Upper lobe of right lung (tissue), 1 donor: ENCODE measurements around the gene MAPKAP1. TPM values are rescaled to one million over a fixed set of nuclear protein-coding genes. Genes with fewer than 3 reads are reported as not detected.

ENCODE experiments used
- ATAC-seq: fragments of 200-7000 bp; cut with Tn5 transposase; one replicate; pipeline ENCODE4 v1.9.1; 2020; ENCODE audit warnings: mild to moderate bottlenecking, moderate library complexity
- DNase-seq: peaks from one replicate; pipeline ENCODE4 v3.0.0-alpha.2; 2020
- H3K27ac ChIP-seq: fragments of 200-600 bp; one replicate; pipeline ENCODE4 v1.8.0; 2022
- H3K27me3 ChIP-seq: fragments of 200-600 bp; one replicate; pipeline ENCODE4 v1.8.0; 2022; ENCODE audit warnings: mild to moderate bottlenecking
- H3K36me3 ChIP-seq: fragments of 200-600 bp; one replicate; pipeline ENCODE4 v1.8.0; 2022
- H3K4me1 ChIP-seq: fragments of 200-600 bp; one replicate; pipeline ENCODE4 v1.8.0; 2022
- H3K4me3 ChIP-seq: fragments of 200-600 bp; one replicate; pipeline ENCODE4 v1.8.0; 2022; ENCODE audit warnings: mild to moderate bottlenecking
- H3K9me3 ChIP-seq: fragments of 200-600 bp; one replicate; pipeline ENCODE4 v1.8.0; 2022
- intact Hi-C: fragments of 100-400 bp; cut with DNase I; formaldehyde crosslinking; loops from one replicate; pipeline ENCODE4 v1.11.0; 2022
- total RNA-seq: library from RNA; stranded (reverse); fragmentation: NEBNext Ultra II Directional; extraction: Animal tissue kit (Norgen Biotek cat#: 25700); gene quantifications from one replicate; pipeline ENCODE4 v1.2.1, GENCODE V29; 2021
- TF ChIP-seq, protein P1 (sequence below): fragments of 200-600 bp; IDR thresholded peaks from one replicate; pipeline ENCODE4 v1.8.0; 2022; ENCODE audit warnings: antibody characterized with exemption
- donor health status: DM: no; HTN: yes; CAD: no; lungs with severe emphysema.

The MAPKAP1 gene
- total RNA-seq, 1 donor from 2014 or later, result 76.8 TPM

DNA sequence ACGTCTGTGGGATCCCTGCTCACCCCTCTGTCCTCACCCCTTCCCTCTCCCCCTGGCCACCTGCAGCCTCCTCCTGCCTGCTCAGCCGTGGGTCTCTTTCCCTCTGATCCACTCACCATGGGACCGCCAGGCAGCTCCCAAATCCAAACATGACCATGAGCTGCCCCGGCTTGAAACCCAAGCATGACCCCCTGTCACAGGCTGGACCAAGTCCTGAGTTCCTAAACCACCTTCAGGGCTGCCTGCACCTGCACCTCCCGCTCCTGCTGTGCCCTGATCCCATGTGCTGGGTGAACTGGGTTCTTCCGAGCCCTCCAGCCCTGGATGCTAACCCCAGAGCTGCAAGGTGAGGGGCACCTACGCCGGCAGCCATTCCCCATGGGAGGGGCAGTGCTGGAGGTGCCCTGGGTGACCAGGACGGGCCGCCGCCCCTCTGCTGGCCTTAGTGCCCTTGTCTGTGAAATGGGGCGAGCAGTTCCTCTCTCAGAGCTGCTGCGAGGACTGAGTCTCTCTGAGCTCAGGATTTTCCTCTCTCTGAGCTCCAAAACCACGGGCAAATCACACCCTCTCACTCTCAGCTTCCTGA, 295.7 kb downstream of the MAPKAP1 start:
- peaks cover 4% of the 10 kb centered on the region for H3K4me1 ChIP-seq
- H3K4me3 ChIP-seq, result no peak overlapping the region
- intact Hi-C loops, result no loop called here
- TF ChIP-seq, protein P1, sequence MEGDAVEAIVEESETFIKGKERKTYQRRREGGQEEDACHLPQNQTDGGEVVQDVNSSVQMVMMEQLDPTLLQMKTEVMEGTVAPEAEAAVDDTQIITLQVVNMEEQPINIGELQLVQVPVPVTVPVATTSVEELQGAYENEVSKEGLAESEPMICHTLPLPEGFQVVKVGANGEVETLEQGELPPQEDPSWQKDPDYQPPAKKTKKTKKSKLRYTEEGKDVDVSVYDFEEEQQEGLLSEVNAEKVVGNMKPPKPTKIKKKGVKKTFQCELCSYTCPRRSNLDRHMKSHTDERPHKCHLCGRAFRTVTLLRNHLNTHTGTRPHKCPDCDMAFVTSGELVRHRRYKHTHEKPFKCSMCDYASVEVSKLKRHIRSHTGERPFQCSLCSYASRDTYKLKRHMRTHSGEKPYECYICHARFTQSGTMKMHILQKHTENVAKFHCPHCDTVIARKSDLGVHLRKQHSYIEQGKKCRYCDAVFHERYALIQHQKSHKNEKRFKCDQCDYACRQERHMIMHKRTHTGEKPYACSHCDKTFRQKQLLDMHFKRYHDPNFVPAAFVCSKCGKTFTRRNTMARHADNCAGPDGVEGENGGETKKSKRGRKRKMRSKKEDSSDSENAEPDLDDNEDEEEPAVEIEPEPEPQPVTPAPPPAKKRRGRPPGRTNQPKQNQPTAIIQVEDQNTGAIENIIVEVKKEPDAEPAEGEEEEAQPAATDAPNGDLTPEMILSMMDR, result no peak
- no peaks in the 10 kb centered on the region for H3K36me3 ChIP-seq
- no peak overlapping the region for H3K27ac ChIP-seq
- ATAC-seq (no peak), DNase-seq (no peak)
- no peaks in the 10 kb centered on the region for H3K27me3 ChIP-seq
- H3K9me3 ChIP-seq, result no peaks in the 10 kb centered on the region

DNA sequence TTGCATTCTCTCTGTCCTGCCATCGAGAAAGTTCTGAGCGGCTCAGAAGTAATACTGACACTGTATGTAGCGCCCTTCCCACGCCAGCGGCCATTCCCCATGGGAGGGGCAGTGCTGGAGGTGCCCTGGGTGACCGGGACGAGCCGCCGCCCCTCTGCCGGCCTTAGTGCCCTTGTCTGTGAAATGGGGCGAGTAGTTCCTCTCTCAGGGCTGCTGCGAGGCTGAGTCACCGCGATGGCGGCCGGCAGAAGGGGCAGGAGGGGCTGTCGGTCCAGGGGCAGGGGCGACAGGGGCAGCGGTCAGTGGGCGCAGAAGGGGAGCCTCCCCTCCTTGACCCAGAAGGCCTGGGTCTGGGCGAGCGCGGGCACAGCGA, 296.5 kb downstream of the MAPKAP1 start:
- Histone ChIP-seq H3K36me3 (no peaks in the 10 kb centered on the region), H3K9me3 (no peaks in the 10 kb centered on the region), H3K27ac (no peak overlapping the region), H3K4me1 (peaks cover 4% of the 10 kb centered on the region), H3K27me3 (no peaks in the 10 kb centered on the region), H3K4me3 (no peak overlapping the region)
- TF ChIP-seq, protein P1, result no peak
- DNase-seq, result no peak
- no peak for ATAC-seq
- intact Hi-C loops, result no loop called here

DNA sequence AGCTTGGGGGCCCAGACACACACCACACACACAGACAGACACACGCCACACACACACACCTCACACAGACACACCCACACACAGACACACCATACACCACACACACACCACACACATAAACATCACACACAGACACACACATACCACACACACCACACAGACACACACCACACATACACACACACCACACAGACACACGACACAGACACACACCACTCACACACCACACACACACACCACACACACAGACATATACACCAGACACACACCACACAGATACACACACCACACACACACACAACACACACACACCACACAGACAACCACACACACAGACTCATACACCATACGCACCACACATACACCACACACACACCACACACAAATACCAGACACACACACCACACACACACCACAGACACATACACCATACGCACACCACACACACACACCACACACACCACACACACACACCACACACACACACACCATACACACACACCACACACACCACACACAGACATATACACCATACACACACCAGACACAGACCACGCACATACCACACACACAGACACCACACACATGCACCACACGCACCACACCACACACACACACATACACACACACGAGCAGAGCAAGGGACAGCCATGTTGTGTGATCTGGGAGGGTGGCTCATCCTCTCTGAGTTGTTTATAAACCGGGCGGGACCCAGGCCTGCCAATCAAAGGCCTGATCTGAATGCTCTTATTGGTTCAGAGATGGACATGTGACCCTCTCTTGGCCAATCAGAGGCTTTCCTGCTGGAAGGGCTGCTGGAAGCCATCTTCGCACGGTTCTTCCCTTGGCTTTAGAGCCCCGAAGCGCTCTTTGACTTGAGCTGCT, 297.1 kb downstream of the MAPKAP1 start:
- DNase-seq (no peak), ATAC-seq (no peak)
- no peak overlapping the region for H3K4me3 ChIP-seq
- no peaks in the 10 kb centered on the region for H3K9me3 ChIP-seq
- no peak overlapping the region for H3K27ac ChIP-seq
- no peaks in the 10 kb centered on the region for H3K36me3 ChIP-seq
- TF ChIP-seq, protein P1, result no peak
- peaks cover 4% of the 10 kb centered on the region for H3K4me1 ChIP-seq
- intact Hi-C loops, result loop anchor here (10.0 kb wide), 2 partner anchors 225 to 825 kb away; no protein-coding TSS in a partner anchor
- H3K27me3 ChIP-seq, result no peaks in the 10 kb centered on the region

DNA sequence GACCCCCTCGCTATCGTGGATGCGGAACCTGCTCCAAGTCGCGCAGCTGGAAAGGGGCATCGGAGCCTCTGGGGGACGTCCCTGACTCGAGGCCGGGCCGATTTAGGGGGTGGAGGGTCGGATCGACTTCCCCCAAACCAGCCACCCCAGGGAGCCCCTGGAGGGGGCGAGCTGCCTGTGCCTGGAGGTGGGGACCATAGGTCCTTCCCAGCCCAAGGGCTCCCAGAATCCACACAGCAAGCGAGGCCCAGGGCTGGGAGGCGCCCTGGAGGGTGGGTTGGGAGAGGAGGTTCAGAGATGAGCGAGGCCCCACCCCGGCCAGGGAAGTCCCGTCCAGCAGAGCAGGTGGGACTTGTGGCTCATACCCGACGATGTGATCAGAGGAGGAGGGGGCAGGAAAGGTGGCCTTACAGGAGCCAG, 297.8 kb downstream of the MAPKAP1 start:
- no peaks in the 10 kb centered on the region for H3K9me3 ChIP-seq
- H3K27me3 ChIP-seq, result no peaks in the 10 kb centered on the region
- H3K36me3 ChIP-seq, result no peaks in the 10 kb centered on the region
- peaks cover 4% of the 10 kb centered on the region for H3K4me1 ChIP-seq
- H3K4me3 ChIP-seq, result no peak overlapping the region
- ATAC-seq (no peak), DNase-seq (no peak)
- intact Hi-C loops, result loop anchor here (10.0 kb wide), 2 partner anchors 226 to 826 kb away; no protein-coding TSS in a partner anchor
- TF ChIP-seq, protein P1, result no peak
- no peak overlapping the region for H3K27ac ChIP-seq

DNA sequence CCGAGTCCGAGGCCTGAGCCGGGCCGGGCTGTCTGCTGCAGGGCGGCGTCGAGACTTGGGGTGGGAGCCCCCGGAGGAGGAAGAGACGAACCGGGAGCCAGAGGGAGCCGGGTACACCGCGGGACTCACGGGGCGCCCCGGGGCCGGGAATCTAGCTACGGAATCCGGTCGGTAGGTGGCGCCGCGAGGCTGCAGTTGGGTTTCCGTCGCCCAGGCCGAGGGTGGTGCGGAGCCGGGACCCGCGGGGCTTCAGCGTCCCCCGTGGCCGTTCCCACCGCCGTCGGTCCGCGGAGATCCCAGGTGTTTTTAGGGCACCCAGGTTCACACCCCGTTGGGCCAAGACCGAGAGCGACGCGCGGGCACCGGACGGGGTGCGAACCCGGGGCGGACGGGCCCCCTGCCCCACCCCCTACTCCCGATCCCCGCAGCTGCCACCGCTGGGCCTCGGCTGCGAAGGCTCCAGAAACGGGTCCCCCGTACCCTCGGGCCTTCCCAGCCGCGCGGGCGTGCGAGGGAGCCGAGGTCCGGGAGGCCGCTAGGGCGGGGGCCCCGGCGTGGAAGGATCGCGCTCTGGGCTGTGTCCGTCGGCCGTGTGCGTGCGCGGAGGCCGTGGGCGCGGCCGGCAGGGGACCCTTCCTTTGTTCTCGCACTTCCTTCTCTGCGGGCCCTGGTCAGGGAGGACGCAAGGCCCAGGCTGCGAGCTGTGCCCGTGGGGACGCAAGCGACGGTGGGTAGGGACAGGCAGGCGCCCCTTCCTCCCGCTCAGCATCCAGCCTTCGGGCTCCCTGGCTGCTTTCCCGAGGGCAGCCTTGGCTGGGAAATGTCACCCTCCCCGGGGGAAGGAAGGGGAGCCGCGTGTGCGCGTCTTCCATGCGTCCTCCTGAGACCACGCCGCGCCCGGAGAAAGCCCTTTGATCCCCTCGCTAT, 298.8 kb downstream of the MAPKAP1 start:
- intact Hi-C loops, result loop anchor here (10.0 kb wide), 2 partner anchors 227 to 827 kb away; no protein-coding TSS in a partner anchor
- Histone ChIP-seq H3K4me1 (peaks cover 4% of the 10 kb centered on the region), H3K36me3 (no peaks in the 10 kb centered on the region), H3K27ac (peak overlapping the region; percentile 42), H3K4me3 (peak overlapping the region; percentile 73), H3K9me3 (no peaks in the 10 kb centered on the region), H3K27me3 (no peaks in the 10 kb centered on the region)
- TF ChIP-seq, protein P1, result peak; percentile 91
- DNase-seq (peak; percentile 90), ATAC-seq (peak; percentile 91)
